ENCODE results near the gene CCNL2. TPM values are rescaled to one million over a fixed set of nuclear protein-coding genes. Genes with fewer than 3 reads are reported as not detected.
A peak's percentile ranks its signal among the peaks of the same experiment; 100 is the strongest.

The CCNL2 gene
- total and polyA plus RNA-seq, 2 of the 13 experiments (the other 11 are each of a cell fraction or from before 2014, with no cell fraction given): 105 to 340 TPM

DNA sequence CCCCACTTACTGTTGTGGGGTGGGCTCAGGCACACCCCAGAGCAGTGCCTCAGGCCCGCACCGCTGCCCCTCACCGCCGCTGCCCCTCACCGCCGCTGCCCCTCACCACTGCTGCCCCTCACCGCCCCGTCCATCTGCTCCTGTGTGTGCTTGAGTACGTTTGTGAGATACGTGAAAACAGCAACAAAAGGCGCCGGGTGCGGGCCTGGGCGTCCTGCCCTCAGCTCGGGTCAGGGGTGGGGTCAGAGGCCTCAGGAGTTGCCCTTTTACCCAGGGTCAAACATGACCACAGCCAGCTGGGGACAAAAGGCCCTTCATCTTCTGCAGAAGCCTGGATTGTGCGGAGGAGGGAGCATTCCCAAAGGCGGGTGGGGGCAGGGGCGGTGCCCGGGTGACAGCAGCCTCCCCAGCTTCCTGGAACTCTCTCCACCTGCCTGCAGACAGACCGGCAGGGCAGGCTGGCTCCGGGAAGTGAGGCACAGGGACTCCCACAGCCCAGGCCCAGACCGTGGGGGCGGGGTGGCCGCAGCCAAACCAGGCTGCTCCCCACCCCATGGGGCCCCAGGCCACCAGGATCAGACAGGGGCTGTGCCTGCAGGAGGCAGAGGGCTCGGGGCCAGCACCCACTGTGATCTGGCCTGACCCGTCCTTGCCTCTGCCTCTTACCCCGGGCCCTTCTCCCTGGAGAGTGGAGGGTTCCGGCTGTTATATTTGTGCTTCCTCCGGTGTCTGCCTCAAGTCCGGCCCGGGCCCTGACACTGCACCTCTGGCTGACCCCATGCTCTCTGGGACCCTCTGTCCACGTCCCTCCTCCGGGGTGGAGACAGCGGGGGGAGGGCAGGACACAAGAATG is 34.0 kb upstream of the CCNL2 start (continued):
- TF ChIP-seq NFAT5 (CRISPR knock-in tag; IDR thresholded peaks at IDR 0.05): 0 out of 2 replicates have a peak, but pooled peaks have one; percentile 21
- TF ChIP-seq POGK (CRISPR knock-in tag; conservative IDR thresholded peaks at IDR 0.05): peak; percentile 89
- no peak for TF ChIP-seq ZNF629 (CRISPR knock-in tag; conservative IDR thresholded peaks at IDR 0.05)
- peak; percentile 91 for TF ChIP-seq HNRNPLL (IDR thresholded peaks at IDR 0.05; ENCODE audit: low read depth, low read length, poor library complexity, severe bottlenecking)
- TF ChIP-seq, protein P1, sequence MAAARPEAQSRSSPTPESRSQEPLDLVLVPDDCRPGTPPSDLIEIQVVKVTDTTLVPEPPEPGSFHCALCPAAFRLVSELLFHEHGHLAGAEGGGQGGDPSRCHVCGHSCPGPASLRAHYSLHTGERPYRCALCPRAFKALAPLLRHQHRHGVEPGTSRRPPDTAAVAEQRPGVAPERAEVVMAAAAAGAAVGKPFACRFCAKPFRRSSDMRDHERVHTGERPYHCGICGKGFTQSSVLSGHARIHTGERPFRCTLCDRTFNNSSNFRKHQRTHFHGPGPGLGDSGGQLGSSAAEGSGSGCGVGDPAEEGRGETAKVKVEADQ (CRISPR knock-in tag; IDR thresholded peaks at IDR 0.05; ENCODE audit: borderline replicate concordance): 0 out of 2 replicates have a peak, but pooled peaks have one; percentile 34
- TF ChIP-seq ZFP90 (CRISPR knock-in tag; IDR thresholded peaks at IDR 0.05; ENCODE audit: borderline replicate concordance): 0 out of 2 replicates have a peak, but pooled peaks have one; percentile 20
- peak; percentile 86 for TF ChIP-seq HDAC1 (CRISPR knock-in tag; IDR thresholded peaks at IDR 0.05)
- TF ChIP-seq, protein P2, sequence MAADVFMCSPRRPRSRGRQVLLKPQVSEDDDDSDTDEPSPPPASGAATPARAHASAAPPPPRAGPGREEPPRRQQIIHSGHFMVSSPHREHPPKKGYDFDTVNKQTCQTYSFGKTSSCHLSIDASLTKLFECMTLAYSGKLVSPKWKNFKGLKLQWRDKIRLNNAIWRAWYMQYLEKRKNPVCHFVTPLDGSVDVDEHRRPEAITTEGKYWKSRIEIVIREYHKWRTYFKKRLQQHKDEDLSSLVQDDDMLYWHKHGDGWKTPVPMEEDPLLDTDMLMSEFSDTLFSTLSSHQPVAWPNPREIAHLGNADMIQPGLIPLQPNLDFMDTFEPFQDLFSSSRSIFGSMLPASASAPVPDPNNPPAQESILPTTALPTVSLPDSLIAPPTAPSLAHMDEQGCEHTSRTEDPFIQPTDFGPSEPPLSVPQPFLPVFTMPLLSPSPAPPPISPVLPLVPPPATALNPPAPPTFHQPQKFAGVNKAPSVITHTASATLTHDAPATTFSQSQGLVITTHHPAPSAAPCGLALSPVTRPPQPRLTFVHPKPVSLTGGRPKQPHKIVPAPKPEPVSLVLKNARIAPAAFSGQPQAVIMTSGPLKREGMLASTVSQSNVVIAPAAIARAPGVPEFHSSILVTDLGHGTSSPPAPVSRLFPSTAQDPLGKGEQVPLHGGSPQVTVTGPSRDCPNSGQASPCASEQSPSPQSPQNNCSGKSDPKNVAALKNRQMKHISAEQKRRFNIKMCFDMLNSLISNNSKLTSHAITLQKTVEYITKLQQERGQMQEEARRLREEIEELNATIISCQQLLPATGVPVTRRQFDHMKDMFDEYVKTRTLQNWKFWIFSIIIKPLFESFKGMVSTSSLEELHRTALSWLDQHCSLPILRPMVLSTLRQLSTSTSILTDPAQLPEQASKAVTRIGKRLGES (CRISPR knock-in tag; IDR thresholded peaks at IDR 0.05; ENCODE audit: borderline replicate concordance): no peak
- peak; percentile 84; the same call in 1 of the 2 replicates for TF ChIP-seq ZNF431 (CRISPR knock-in tag; IDR thresholded peaks at IDR 0.05; ENCODE audit: borderline replicate concordance, low read depth)
- no peak for TF ChIP-seq SMARCC2 (IDR thresholded peaks at IDR 0.05)
- TF ChIP-seq ZNF207 (IDR thresholded peaks at IDR 0.05; ENCODE audit: borderline replicate concordance): no peak
- no peak; the same call in 1 of the 2 replicates for TF ChIP-seq KDM1A (CRISPR knock-in tag; IDR thresholded peaks at IDR 0.05)
- no peak for TF ChIP-seq ZNF101 (CRISPR knock-in tag; IDR thresholded peaks at IDR 0.05; ENCODE audit: borderline replicate concordance, low read depth)
